ENCODE results near the gene GTF2IRD2. TPM values are rescaled to one million over a fixed set of nuclear protein-coding genes. Genes with fewer than 3 reads are reported as not detected.
A peak's percentile ranks its signal among the peaks of the same experiment; 100 is the strongest.
"Not testable (repeated sequence)": the region's sequence is repeated elsewhere in the genome, so short reads cannot be mapped to it uniquely, and the experiment has no call there.

Gene GTF2IRD2
- total and polyA plus RNA-seq, 7 donors, result 1.4 to 30.7 (median 15.0) TPM

DNA sequence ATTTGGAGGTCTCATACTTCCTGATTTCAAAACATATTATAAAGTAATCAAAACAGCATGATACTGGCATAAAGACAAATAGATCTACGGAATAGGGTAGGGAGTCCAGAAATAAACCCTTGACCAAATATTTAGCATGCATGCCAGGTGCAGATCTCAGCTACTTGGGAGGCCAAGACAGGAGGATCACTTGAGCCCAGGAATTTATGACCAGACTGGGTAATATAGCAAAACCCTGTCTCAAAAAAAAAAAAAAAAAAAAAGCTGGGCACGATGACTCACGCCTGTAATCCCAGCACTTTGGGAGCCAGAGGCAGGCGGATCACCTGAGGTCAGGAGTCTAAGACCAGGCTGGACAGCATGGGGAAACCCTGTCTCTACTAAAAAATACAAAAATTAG is 21.4 kb downstream of the GTF2IRD2 start:
- H3K36me3 ChIP-seq; H3K4me1 ChIP-seq; H3K9me3 ChIP-seq; H3K27me3 ChIP-seq; H3K4me3 ChIP-seq; DNase-seq; intact Hi-C loops (cut with DNase I): not testable (repeated sequence)
- peak overlapping the region in 1 of 4 donors; percentile 18 for H3K27ac ChIP-seq
- 23 to 67% methylated on average over 1 of the region's 4 CpGs for WGBS, 2 donors

DNA sequence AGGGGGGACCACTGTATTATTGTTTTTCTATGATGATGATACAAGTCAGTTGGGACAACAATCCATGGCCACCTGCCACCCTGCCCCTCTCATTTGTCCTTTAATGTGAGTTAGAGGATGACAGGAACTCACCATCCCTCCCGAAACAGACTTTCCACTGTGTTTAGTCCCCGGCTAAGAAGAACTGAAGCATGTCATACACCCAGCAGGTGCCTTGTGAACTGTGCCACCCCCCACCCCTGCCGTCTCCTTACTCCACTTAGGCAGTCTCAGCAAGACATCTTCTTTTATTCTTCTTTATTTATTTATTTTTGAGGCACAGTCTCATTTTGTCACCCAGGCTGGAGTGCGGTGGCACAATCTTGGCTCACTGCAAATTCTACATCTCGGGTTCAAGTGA is 30.1 kb downstream of the GTF2IRD2 start:
- H3K4me1 ChIP-seq; H3K9me3 ChIP-seq; H3K36me3 ChIP-seq; H3K27ac ChIP-seq; DNase-seq; H3K4me3 ChIP-seq; intact Hi-C loops (cut with DNase I); H3K27me3 ChIP-seq: not testable (repeated sequence)
- no CpG with 5 or more reads among the region's 5 CpGs for WGBS, 2 donors

DNA sequence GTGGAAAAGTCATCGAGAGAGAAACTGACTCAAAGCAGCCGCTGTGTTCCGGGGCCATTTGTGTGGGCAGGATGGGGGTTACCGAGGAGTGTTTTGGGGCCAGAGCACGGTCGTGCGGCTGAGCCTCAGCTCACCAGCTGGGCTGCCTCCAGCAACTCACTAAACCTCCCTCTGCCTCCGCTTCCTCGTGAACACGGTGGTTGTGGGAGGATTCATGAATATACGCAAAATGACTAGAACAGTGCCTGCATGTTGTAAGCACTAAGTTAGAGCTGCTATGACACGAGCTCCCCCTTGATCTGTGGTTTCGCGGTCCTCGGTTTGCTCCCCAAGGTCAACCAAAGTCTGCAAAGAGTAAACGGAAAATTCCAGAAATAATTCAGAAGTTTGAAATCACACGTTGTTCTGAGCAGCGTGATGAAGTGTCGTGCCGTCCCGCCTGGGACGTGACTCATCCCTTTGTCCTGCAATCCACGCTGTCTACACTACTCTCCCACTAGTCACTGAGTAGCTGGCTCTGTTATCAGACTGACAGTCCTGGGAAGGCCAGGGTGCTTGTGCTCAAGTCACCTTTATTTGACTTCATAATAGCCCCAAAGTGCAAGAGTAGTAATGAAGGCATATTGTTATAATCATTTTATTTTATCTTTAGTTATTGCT is 31.1 kb downstream of the GTF2IRD2 start:
- intact Hi-C loops (cut with DNase I); H3K36me3 ChIP-seq; H3K9me3 ChIP-seq; H3K27me3 ChIP-seq; H3K4me3 ChIP-seq; H3K4me1 ChIP-seq; H3K27ac ChIP-seq; DNase-seq: not testable (repeated sequence)
- no CpG with 5 or more reads among the region's 23 CpGs for whole genome bisulfite sequencing, 2 donors

DNA sequence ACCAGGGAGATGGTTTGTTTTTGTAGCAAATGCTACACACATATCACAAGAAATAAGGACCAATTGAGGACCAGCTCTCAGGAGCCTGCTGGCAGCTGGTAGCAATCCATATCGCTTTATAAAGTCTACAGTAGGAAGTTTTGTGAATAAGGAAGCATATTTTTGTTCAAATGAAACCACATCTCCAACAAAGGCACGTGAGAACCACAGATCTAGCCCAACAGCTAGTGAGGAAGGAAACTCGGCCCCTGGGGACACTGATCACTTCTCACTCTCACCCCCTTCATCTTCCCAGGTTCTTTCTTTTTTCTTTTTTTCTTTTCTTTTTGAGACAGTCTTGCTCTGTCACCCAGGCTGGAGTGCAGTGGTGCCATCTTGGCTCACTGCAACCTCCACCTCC is 35.5 kb downstream of the GTF2IRD2 start:
- H3K9me3 ChIP-seq; H3K4me1 ChIP-seq; DNase-seq; intact Hi-C loops (cut with DNase I); H3K4me3 ChIP-seq; H3K27me3 ChIP-seq; H3K27ac ChIP-seq; H3K36me3 ChIP-seq: not testable (repeated sequence)
- WGBS, 2 donors, result no CpG with 5 or more reads among the region's 3 CpGs

DNA sequence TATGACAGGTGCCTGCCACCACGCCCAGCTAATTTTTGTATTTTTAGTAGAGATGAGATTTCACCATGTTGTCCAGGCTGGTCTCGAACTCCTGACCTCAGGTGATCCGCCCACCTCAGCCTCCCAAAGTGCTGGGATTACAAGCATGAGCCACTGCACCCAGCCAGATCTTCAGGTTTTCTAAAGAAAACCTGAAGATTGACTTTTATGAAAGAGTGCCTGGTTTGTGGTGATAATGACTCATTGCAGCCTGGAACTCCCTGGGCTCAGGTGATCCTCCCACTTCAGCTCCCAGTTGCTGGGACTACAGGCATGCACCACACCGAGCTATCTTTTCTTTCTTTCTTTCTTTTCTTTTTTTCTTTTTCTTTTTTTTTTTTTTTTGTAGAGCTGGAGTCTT is 52.8 kb downstream of the GTF2IRD2 start:
- 86 to 90% methylated on average over 1 of the region's 4 CpGs for WGBS, 2 donors
- H3K4me3 ChIP-seq; H3K27ac ChIP-seq; H3K9me3 ChIP-seq; H3K36me3 ChIP-seq; intact Hi-C loops (cut with DNase I); DNase-seq; H3K4me1 ChIP-seq; H3K27me3 ChIP-seq: not testable (repeated sequence)

DNA sequence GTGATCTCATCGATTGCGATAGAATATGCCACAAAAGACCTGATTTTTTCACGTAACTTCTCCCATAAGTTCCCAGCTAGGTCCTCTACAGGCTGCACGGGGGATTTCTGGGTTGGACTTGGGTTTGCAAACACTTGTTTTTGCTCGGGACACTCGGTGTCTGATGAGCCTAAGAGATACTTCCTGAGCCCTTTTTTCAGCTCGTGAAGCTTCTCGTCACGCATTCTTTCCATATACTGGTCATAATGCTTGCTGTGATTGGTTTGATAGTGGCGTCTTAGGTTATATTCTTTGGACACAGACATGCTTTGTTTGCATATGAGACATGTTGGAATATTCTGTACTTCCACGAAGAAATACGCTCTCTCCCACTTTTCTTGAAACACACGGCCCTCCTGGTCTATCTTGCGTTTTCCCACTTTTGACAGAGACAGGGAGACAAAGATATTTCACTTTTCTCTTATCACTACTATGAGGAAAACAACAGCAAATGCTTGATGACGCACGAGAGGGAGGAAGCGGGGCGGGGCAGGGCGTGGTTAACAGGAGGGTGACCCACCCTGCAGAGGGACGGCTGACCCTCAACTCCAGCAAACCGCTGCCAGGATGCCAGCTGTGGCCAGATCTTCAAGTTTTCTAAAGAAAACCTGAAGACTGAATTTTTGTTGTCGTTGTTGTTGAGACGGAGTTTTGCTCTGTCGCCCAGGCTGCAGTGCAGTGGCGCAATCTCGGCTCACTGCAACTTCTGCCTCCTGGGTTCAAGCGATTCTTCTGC is 53.4 kb downstream of the GTF2IRD2 start:
- H3K27me3 ChIP-seq; H3K27ac ChIP-seq; H3K4me1 ChIP-seq; DNase-seq; H3K4me3 ChIP-seq; H3K36me3 ChIP-seq; intact Hi-C loops (cut with DNase I); H3K9me3 ChIP-seq: not testable (repeated sequence)
- 88 to 92% methylated on average over 14 of the region's 27 CpGs for WGBS, 2 donors

DNA sequence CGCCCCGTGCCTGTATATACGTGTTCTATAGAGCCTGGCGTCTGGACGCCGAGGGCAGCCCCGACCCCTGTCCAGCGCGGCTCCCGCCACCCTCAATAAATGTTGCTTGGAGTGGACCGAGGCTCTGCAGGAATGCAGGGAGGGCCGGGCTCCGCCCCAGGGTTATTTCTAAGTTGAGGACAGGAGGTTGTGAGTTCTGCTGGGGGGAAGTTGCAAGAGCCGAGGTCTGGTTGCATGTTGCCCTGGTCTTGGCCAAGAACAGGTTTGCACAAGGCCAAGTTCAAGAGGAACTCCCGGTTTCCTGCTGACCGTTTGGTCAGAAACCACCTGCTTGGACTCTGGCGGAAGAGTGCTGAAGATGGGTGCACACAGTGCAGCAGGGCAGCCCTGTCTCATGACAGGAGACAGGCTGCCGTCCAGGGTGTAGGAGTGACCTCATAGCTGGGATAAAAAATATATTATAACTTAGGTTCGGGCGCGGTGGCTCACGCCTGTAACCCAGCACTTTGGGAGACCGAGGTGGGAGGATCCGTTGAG is 62.1 kb downstream of the GTF2IRD2 start:
- DNase-seq; H3K36me3 ChIP-seq; H3K27ac ChIP-seq; H3K4me3 ChIP-seq; H3K27me3 ChIP-seq; H3K9me3 ChIP-seq; intact Hi-C loops (cut with DNase I); H3K4me1 ChIP-seq: not testable (repeated sequence)
- WGBS, 2 donors, result 7 to 11% methylated on average over 3 of the region's 24 CpGs

DNA sequence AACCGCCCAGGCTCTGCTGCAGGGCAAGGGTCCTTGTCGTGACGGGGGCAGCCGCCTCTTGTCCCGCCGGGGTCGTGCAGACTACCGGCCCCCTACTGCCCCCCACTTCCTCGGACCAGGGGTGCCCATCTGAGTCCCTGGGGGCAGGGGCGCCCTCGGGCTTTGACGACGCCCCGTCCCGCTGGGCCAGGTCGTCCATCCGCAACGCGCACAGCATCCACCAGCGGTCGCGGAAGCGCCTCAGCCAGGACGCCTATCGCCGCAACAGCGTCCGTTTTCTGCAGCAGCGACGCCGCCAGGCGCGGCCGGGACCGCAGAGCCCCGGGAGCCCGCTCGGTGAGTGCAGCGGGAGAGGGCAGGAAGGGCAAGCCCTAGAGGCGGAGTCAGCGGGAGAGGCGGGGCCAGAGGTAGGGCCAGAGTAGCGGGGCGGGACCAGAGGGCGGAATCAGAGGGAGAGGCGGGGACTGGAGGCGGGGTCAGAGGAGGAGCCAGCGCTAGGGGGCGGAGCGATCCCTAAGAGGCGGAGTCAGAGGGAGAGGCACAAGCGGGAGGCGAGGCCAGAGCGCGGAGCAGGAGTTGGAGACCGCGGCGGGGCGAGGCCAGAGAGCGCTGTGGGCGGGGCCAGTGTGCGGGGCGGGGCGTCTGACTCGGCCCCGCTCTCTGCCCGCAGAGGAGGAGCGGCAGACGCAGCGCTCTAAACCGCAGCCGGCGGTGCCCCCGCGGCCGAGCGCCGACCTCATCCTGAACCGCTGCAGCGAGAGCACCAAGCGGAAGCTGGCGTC is 62.8 kb downstream of the GTF2IRD2 start:
- H3K9me3 ChIP-seq; H3K4me1 ChIP-seq; intact Hi-C loops (cut with DNase I); H3K36me3 ChIP-seq; H3K27me3 ChIP-seq: not testable (repeated sequence)
- WGBS, 2 donors, result 0% methylated on average over 43 of the region's 82 CpGs
- DNase-seq, result peak; percentile 97
- H3K4me3 ChIP-seq, result peak overlapping the region in 3 of 4 donors; percentile 31 to 39 (median 32)
- peak overlapping the region in 3 of 4 donors; percentile 27 to 51 (median 45) for H3K27ac ChIP-seq

DNA sequence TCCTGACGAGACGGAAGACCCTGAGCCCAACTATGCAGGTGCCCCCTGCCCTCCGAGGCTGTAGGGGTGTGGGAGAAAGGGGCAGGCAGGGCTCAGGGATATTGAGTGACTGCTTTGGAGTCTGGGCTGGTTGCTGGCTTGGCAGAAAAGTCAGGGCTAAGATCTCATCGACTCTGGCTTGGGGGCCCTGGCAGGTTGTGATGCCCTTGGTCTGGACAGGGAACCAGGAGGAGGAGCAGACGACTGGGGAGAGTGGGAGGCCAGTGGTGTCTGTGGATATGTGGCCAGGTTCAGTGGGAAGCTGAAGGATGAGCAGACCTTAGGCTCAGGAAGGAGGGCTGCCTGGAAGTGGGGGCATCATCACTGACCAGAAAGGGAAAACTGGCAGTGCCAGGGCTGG is 67.8 kb downstream of the GTF2IRD2 start:
- 79 to 85% methylated on average over 5 of the region's 5 CpGs for WGBS, 2 donors
- H3K27ac ChIP-seq; intact Hi-C loops (cut with DNase I); H3K36me3 ChIP-seq; H3K4me3 ChIP-seq; H3K4me1 ChIP-seq; H3K27me3 ChIP-seq; H3K9me3 ChIP-seq: not testable (repeated sequence)
- peak; percentile 37 for DNase-seq

DNA sequence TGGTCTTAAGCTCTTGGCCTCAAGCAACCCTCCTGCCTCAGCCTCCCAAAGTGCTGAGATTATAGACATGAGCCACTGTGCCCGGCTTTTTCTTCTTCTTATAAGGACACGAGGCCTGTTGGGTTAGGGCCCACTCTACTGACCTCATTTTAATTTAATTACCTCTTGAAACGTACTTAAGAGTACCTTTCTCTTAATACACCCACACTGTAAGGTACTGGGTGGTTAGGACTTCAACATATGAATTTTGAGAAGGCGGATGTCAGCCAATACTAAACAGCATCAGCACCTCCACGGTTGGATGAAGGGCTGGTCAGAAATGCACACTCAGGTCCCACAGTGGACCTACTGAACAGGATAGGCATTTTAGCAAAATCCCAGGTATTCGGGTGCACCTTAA is 69.7 kb downstream of the GTF2IRD2 start:
- H3K9me3 ChIP-seq; H3K27ac ChIP-seq; intact Hi-C loops (cut with DNase I); H3K4me3 ChIP-seq; H3K4me1 ChIP-seq; H3K36me3 ChIP-seq; DNase-seq; H3K27me3 ChIP-seq: not testable (repeated sequence)
- 74 to 86% methylated on average over 3 of the region's 6 CpGs for WGBS, 2 donors

DNA sequence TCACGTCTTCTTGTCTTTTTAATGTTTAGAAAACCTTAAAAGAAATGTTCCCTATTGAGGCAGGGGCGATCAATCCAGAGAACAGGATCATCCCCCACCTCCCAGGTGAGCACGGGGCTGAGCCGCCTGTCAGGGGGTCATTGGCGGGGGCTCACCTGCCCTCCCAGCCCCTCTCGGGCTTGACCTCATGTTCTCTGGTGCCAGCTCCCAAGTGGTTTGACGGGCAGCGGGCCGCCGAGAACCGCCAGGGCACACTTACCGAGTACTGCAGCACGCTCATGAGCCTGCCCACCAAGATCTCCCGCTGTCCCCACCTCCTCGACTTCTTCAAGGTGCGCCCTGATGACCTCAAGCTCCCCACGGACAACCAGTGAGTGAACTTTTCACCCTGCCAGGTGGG is 72.4 kb downstream of the GTF2IRD2 start:
- H3K4me1 ChIP-seq; H3K4me3 ChIP-seq; H3K36me3 ChIP-seq; intact Hi-C loops (cut with DNase I); H3K27me3 ChIP-seq; H3K9me3 ChIP-seq; H3K27ac ChIP-seq: not testable (repeated sequence)
- DNase-seq, result peak; percentile 27
- 85 to 87% methylated on average over 13 of the region's 17 CpGs for WGBS, 2 donors

DNA sequence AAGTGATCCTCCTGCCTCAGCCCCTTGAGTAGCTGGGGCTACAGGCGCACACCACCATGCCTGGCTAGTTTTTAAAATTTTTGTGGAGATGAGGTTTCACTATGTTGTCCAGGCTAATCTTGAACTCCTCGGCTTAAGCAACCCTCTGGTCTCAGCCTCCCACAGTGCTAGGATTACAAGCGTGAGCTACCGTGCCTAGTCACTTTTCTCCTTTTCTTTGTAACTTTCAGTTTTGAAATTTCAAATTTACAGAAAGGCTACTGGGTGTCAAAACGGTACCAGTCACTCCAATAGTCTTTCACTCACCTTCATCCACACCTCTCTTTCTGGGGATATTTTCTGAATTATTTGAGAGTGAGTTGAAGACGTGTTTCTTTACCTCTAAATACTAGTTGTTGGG is 76.3 kb downstream of the GTF2IRD2 start:
- H3K36me3 ChIP-seq; H3K27me3 ChIP-seq; H3K4me3 ChIP-seq; H3K9me3 ChIP-seq; H3K27ac ChIP-seq; H3K4me1 ChIP-seq; intact Hi-C loops (cut with DNase I); DNase-seq: not testable (repeated sequence)
- no CpG with 5 or more reads among the region's 6 CpGs for WGBS, 2 donors

All from sigmoid colon (tissue), 7 donors.